A549 (cell line): Measurements from ENCODE around the gene NTM. TPM values are rescaled to one million over a fixed set of nuclear protein-coding genes. Genes with fewer than 3 reads are reported as not detected.

Experiments
- ATAC-seq, 2 experiments: fragments of 200-7000 bp in 1 of 2; fragments of >200 bp in 1 of 2; cut with Nextera tagmentation in 1 of 2; cut with Tn5 transposase in 1 of 2; 3 replicates each; pipeline versions ENCODE4 v1.8.0 to v1.9.1; 2018 to 2020; ENCODE audit warnings: mild to moderate bottlenecking in 1 of 2, moderate library complexity in 1 of 2
- CTCF ChIA-PET: fragments of 300-600 bp; sonication (Branson Sonifier 250); formaldehyde crosslinking; extraction: SDS; loops from one replicate; lab custom pipeline; 2021; ENCODE audit warnings: antibody characterized with exemption, inconsistent platforms; lab: Yijun Ruan, JAX
- POLR2A ChIA-PET: fragments of 350-600 bp; formaldehyde crosslinking; extraction: SDS; loops from one replicate; lab custom pipeline; 2021; ENCODE audit warnings: antibody characterized with exemption, inconsistent platforms; lab: Yijun Ruan, JAX
- DNase-seq, 2 experiments: peaks; one replicate each; pipeline versions ENCODE4 v3.0.0 to v3.0.0-alpha.2; 2011 to 2016; ENCODE audit warnings: low read depth in 1 of 2, low spot score in 1 of 2
- FAIRE-seq: peaks from 2 replicates; lab custom pipeline; 2011; peaks lifted over from hg19 to GRCh38; lab: Jason Lieb, UNC
- H3K27ac ChIP-seq, 2 experiments: fragments of >200 bp; sonication (Bioruptor Twin); formaldehyde crosslinking; 3 replicates each; pipeline ENCODE4 v1.5.1; 2016 to 2017
- H3K4me1 ChIP-seq: fragments of >200 bp; sonication (Bioruptor Twin); formaldehyde crosslinking; 3 replicates; pipeline ENCODE4 v1.6.1; 2016
- H3K4me2 ChIP-seq: fragments of >200 bp; sonication (Bioruptor Twin); formaldehyde crosslinking; 3 replicates; pipeline ENCODE4 v1.6.1; 2016
- H3K4me3 ChIP-seq: fragments of >200 bp; sonication (Bioruptor Twin); formaldehyde crosslinking; 3 replicates; pipeline ENCODE4 v1.5.1; 2016
- H3K9me3 ChIP-seq: fragments of >200 bp; sonication (Bioruptor Twin); formaldehyde crosslinking; 3 replicates; pipeline ENCODE4 v1.6.1; 2016
- BCL3 ChIP-seq: fragments of >200 bp; sonication (Bioruptor Twin); formaldehyde crosslinking; IDR thresholded peaks from 3 replicates; pipeline ENCODE4 v1.6.1; 2016
- CBX2 ChIP-seq: fragments of 200-600 bp; sonication (generic); IDR thresholded peaks from 2 replicates; pipeline ENCODE4 v1.6.1; 2016; ENCODE audit warnings: low read depth, mild to moderate bottlenecking, borderline replicate concordance
- CBX8 ChIP-seq: fragments of 200-600 bp; sonication (generic); IDR thresholded peaks from 2 replicates; pipeline ENCODE4 v1.6.1; 2016
- CEBPB ChIP-seq, 2 experiments: fragments of >200 bp in 1 of 2; sonication (Bioruptor Twin) in 1 of 2; formaldehyde crosslinking in 1 of 2; IDR thresholded peaks; 2 replicates each; pipeline ENCODE4 v1.6.1; 2012 to 2016
- CHD2 ChIP-seq: fragments of 150-350 bp; IDR thresholded peaks from 2 replicates; pipeline ENCODE4 v1.6.1; 2014; ENCODE audit warnings: low read length; ENCODE audit not compliant: partially characterized antibody
- EHMT2 ChIP-seq: fragments of 200-600 bp; sonication (generic); IDR thresholded peaks from 2 replicates; pipeline ENCODE4 v1.6.1; 2016; ENCODE audit warnings: antibody characterized with exemption, low read depth, mild to moderate bottlenecking, moderate library complexity
- FOSB ChIP-seq: fragments of 250-450 bp; sonication (Bioruptor Pico); IDR thresholded peaks from 2 replicates; pipeline ENCODE4 v1.5.0; 2020; ENCODE audit warnings: mild to moderate bottlenecking, moderate library complexity
- FOSL2 ChIP-seq, 2 experiments: fragments of 450-650 bp in 1 of 2; fragments of >200 bp in 1 of 2; sonication (Bioruptor Twin) in 1 of 2; formaldehyde crosslinking; IDR thresholded peaks; 2 replicates each; pipeline versions ENCODE4 v1.5.0 to v1.6.1; 2016 to 2020; ENCODE audit warnings: mild to moderate bottlenecking in 1 of 2, moderate library complexity in 1 of 2
- GATA3 ChIP-seq: IDR thresholded peaks from 2 replicates; pipeline ENCODE4 v1.6.1; 2012; ENCODE audit warnings: borderline replicate concordance
- HDAC2 ChIP-seq: fragments of 200-600 bp; sonication (generic); IDR thresholded peaks from 2 replicates; pipeline ENCODE4 v1.6.1; 2016
- HMGXB4 ChIP-seq: fragments of 250-450 bp; sonication (Bioruptor Pico); IDR thresholded peaks from 2 replicates; pipeline ENCODE4 v1.5.0; 2021; ENCODE audit warnings: mild to moderate bottlenecking, moderate library complexity, borderline replicate concordance
- JUN ChIP-seq, 2 experiments: fragments of >200 bp; sonication (Bioruptor Twin); formaldehyde crosslinking; IDR thresholded peaks; 2 replicates in 1 of 2; 3 replicates in 1 of 2; pipeline ENCODE4 v1.6.1; 2016 to 2017
- KDM1A ChIP-seq: fragments of 200-600 bp; sonication (generic); IDR thresholded peaks from 2 replicates; pipeline ENCODE4 v1.6.1; 2016; ENCODE audit warnings: low read depth, mild to moderate bottlenecking
- KDM5A ChIP-seq: fragments of 200-600 bp; sonication (generic); IDR thresholded peaks from 2 replicates; pipeline ENCODE4 v1.6.1; 2016; ENCODE audit warnings: antibody characterized with exemption, mild to moderate bottlenecking
- MAFK ChIP-seq: fragments of 450-650 bp; IDR thresholded peaks from 2 replicates; pipeline ENCODE4 v1.6.1; 2014; ENCODE audit not compliant: partially characterized antibody
- MAZ ChIP-seq: fragments of 150-350 bp; IDR thresholded peaks from 2 replicates; pipeline ENCODE4 v1.6.1; 2014; ENCODE audit warnings: antibody characterized with exemption, low read depth, low read length, borderline replicate concordance
- NPAS2 ChIP-seq: fragments of 250-450 bp; sonication (Bioruptor Pico); IDR thresholded peaks from 2 replicates; pipeline ENCODE4 v1.8.0; 2022; ENCODE audit warnings: mild to moderate bottlenecking, moderate library complexity, borderline replicate concordance
- PHF8 ChIP-seq: fragments of 200-600 bp; sonication (generic); IDR thresholded peaks from 2 replicates; pipeline ENCODE4 v1.6.1; 2016; ENCODE audit warnings: low read depth, mild to moderate bottlenecking, antibody characterized with exemption, moderate library complexity, borderline replicate concordance
- POLR2A ChIP-seq: IDR thresholded peaks from 2 replicates; pipeline ENCODE4 v1.6.1; 2012; ENCODE audit warnings: mild to moderate bottlenecking, low read length
- RFX5 ChIP-seq: fragments of 450-650 bp; IDR thresholded peaks from 2 replicates; pipeline ENCODE4 v1.7.1; 2014; ENCODE audit warnings: antibody characterized with exemption, mild to moderate bottlenecking, moderate library complexity
- RNF2 ChIP-seq: fragments of 200-600 bp; sonication (generic); IDR thresholded peaks from 2 replicates; pipeline ENCODE4 v1.6.1; 2016; ENCODE audit warnings: low read depth, mild to moderate bottlenecking, antibody characterized with exemption, moderate library complexity, borderline replicate concordance
- SREBF2 ChIP-seq: fragments of 450-650 bp; IDR thresholded peaks from 2 replicates; pipeline ENCODE4 v1.6.1; 2014; ENCODE audit warnings: mild to moderate bottlenecking, moderate library complexity
- TFCP2L1 ChIP-seq: fragments of 250-450 bp; sonication (Bioruptor Pico); IDR thresholded peaks from 2 replicates; pipeline ENCODE4 v1.5.0; 2021; ENCODE audit warnings: mild to moderate bottlenecking
- TP53 ChIP-seq: fragments of 250-450 bp; sonication (Bioruptor Pico); IDR thresholded peaks from 2 replicates; pipeline ENCODE4 v1.5.0; 2021; ENCODE audit warnings: mild to moderate bottlenecking, moderate library complexity
- ZSCAN20 ChIP-seq: fragments of 250-450 bp; sonication (Bioruptor Pico); IDR thresholded peaks from 2 replicates; pipeline ENCODE4 v1.8.0; 2022; ENCODE audit warnings: mild to moderate bottlenecking, moderate library complexity
- WGBS: methylation state at CpG from one replicate; pipeline ENCODE4 v1.1.6; 2017; ENCODE audit errors: missing lambda C conversion rate; 5-methylcytosine and 5-hydroxymethylcytosine counted together
- polyA plus RNA-seq, 4 experiments: library from polyadenylated mRNA; depleted of rRNA in 3 of 4; stranded (reverse); fragments of >200 nt; fragmentation: RNase III in 1 of 4; extraction: RNeasy Plus Mini Kit Qiagen cat#74134 plus additional on column Dnase treatment in 1 of 4; gene quantifications; 2 replicates in 3 of 4; 3 replicates in 1 of 4; pipeline ENCODE4 v1.2.3, GENCODE V29; 2011 to 2017
- TF ChIP-seq, protein P1 (sequence below): fragments of 250-450 bp; sonication (Bioruptor Pico); IDR thresholded peaks from 2 replicates; pipeline ENCODE4 v1.5.0; 2020; ENCODE audit warnings: low read depth, mild to moderate bottlenecking, moderate library complexity

Gene NTM
- polyA plus RNA-seq, 2 of the 4 experiments (the other 2 are of a cell fraction): not detected

DNA sequence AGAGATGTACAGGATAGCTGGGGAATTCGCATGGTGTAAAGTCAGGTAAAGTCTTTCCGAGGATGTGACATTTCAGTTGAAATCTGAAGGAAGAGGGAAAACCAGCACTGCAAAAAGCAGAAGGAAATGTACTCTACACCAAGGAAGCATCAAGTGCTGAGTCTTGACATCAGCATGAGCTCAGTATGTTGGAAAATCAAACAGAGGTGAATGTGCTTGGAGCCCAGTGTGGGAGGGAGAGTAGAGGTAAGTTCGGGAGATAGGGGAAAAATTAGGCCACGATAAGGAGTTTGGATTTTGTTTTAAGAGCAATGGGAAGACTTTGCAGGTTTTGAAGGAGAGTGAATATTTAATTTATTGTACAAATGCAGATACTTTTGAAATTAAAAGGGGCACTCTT, 484.0 kb downstream of the NTM start:
- Histone ChIP-seq H3K9me3 (no peaks in the 10 kb centered on the region), H3K27ac (no peak overlapping the region), H3K4me3 (no peak overlapping the region), H3K4me1 (no peaks in the 10 kb centered on the region), H3K4me2 (no peak overlapping the region)
- 10% methylated on average over 4 of the region's 4 CpGs for WGBS
- FAIRE-seq (no peak), ATAC-seq (no peak), DNase-seq (no peak)
- POLR2A ChIA-PET: no interaction called here
- CTCF ChIA-PET: no interaction called here
- TF ChIP-seq, protein P1, sequence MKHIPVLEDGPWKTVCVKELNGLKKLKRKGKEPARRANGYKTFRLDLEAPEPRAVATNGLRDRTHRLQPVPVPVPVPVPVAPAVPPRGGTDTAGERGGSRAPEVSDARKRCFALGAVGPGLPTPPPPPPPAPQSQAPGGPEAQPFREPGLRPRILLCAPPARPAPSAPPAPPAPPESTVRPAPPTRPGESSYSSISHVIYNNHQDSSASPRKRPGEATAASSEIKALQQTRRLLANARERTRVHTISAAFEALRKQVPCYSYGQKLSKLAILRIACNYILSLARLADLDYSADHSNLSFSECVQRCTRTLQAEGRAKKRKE: no peak
- TF ChIP-seq EHMT2 (no peak), NPAS2 (CRISPR knock-in tag) (no peak), CHD2 (no peak), PHF8 (no peak), CBX8 (no peak), SREBF2 (no peak), JUN (IDR thresholded peaks at IDR 0.05) (no peak), MAZ (no peak), HMGXB4 (no peak)
- TF ChIP-seq, all 56 proteins: peak for 0

DNA sequence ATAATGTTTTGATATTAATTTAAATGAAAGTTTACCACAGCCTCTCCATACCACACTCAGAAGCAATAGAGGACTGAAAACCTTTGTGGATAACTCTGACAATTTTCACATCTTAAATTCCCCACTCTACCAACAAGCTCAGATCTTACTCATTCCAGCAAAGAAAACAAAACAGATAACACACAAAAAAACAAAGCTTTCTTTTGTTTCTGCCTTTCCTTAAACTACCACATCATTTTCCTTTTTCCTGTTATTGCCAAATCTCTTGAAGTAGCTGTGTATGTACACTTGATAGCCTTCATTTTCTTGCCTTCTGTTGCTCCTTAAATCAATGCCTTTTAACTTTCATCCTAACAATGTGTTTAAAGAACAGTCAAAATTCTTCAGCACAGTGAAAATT, 484.9 kb downstream of the NTM start:
- H3K4me2 ChIP-seq: no peak overlapping the region
- ChIA-PET POLR2A (no interaction called here), CTCF (no interaction called here)
- no peak overlapping the region for H3K4me3 ChIP-seq
- ATAC-seq (no peak), FAIRE-seq (no peak), DNase-seq (no peak)
- H3K4me1 ChIP-seq: no peaks in the 10 kb centered on the region
- no peaks in the 10 kb centered on the region for H3K9me3 ChIP-seq
- TF ChIP-seq FOSL2 (IDR thresholded peaks at IDR 0.05) (no peak), FOSL2 (CRISPR knock-in tag; IDR thresholded peaks at IDR 0.05) (no peak), BCL3 (no peak), RNF2 (no peak), TP53 (no peak), KDM1A (no peak), CBX2 (no peak)
- H3K27ac ChIP-seq: no peak overlapping the region

DNA sequence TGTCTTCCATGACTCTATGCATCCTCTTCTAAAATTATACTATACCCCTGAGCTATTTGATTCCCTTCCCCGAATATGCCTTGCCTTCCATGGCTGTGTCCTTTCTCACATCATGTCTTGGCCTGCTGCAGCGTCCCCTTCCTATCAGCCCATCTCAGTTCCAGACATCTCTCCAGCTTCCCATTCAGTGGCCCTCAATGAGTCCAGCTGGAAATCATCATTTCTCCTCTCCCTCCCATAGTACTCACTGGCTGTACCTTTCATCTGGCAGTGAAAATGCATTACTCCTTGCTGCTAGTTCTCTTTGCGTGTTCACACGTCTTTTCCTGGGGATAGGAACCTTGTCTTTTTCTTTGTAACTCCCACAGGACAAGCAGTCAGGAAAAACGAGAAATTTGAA, 486.8 kb downstream of the NTM start:
- ATAC-seq (no peak), FAIRE-seq (no peak), DNase-seq (no peak)
- H3K4me1 ChIP-seq: no peaks in the 10 kb centered on the region
- no peak overlapping the region for H3K4me2 ChIP-seq
- 0% methylated on average over 5 of the region's 5 CpGs for WGBS
- H3K27ac ChIP-seq: no peak overlapping the region
- CTCF ChIA-PET: no interaction called here
- no peak overlapping the region for H3K4me3 ChIP-seq
- no peak for TF ChIP-seq FOSL2 (IDR thresholded peaks at IDR 0.05)
- no peak for TF ChIP-seq FOSL2 (CRISPR knock-in tag; IDR thresholded peaks at IDR 0.05)
- no peak for TF ChIP-seq POLR2A
- no peak for TF ChIP-seq RFX5
- no peak for TF ChIP-seq SREBF2
- no peak for TF ChIP-seq JUN (IDR thresholded peaks at IDR 0.05)
- no peak for TF ChIP-seq KDM5A
- TF ChIP-seq CBX8: no peak
- TF ChIP-seq FOSB: no peak
- TF ChIP-seq NPAS2 (CRISPR knock-in tag): no peak
- no peak for TF ChIP-seq CEBPB (IDR thresholded peaks at IDR 0.05)
- no peak for TF ChIP-seq GATA3
- TF ChIP-seq TFCP2L1 (CRISPR knock-in tag): no peak
- no peak for TF ChIP-seq MAFK
- TF ChIP-seq HDAC2: no peak
- TF ChIP-seq ZSCAN20 (CRISPR knock-in tag): no peak
- POLR2A ChIA-PET: no interaction called here
- no peaks in the 10 kb centered on the region for H3K9me3 ChIP-seq
